Neural cell (in vitro differentiated cells): Measurements from ENCODE around the gene PMEPA1. TPM values are rescaled to one million over a fixed set of nuclear protein-coding genes. Genes with fewer than 3 reads are reported as not detected.

Experiments
- H2AFZ ChIP-seq: fragments of 200-600, 300-800 bp; sonication (generic), shearing (Covaris generic); 2 replicates; pipeline ENCODE4 v1.6.0; 2014; ENCODE audit warnings: low read depth, mild to moderate bottlenecking, antibody characterized with exemption, low read length, moderate library complexity
- H3F3A ChIP-seq: fragments of 200-600 bp; shearing (Covaris generic); 2 replicates; pipeline ENCODE4 v1.6.1; 2016; ENCODE audit warnings: mild to moderate bottlenecking, moderate library complexity, mixed read lengths, antibody characterized with exemption, low read length; ENCODE audit not compliant: insufficient read depth, poor library complexity, severe bottlenecking
- H3K27ac ChIP-seq: fragments of 200-600, 300-800 bp; sonication (generic), shearing (Covaris generic); 2 replicates; pipeline ENCODE4 v1.5.1; 2014; ENCODE audit warnings: mild to moderate bottlenecking, low read length, moderate library complexity
- H3K27me3 ChIP-seq: fragments of 300-800, 200-600 bp; sonication (generic), shearing (Covaris generic); 2 replicates; pipeline ENCODE4 v1.6.0; 2014; ENCODE audit warnings: mild to moderate bottlenecking, low read depth, low read length, moderate library complexity; ENCODE audit not compliant: insufficient read depth
- H3K36me3 ChIP-seq: fragments of 300-800, 200-600 bp; sonication (generic), shearing (Covaris generic); 2 replicates; pipeline ENCODE4 v1.5.1; 2014; ENCODE audit warnings: mild to moderate bottlenecking, antibody characterized with exemption, low read length, moderate library complexity; ENCODE audit not compliant: insufficient read depth
- H3K4me2 ChIP-seq: fragments of 300-800, 200-600 bp; sonication (generic), shearing (Covaris generic); 2 replicates; pipeline ENCODE4 v1.6.0; 2014; ENCODE audit warnings: mild to moderate bottlenecking, low read length
- H3K4me3 ChIP-seq: fragments of 300-800, 200-600 bp; sonication (generic), shearing (Covaris generic); 2 replicates; pipeline ENCODE4 v1.5.1; 2014; ENCODE audit warnings: mild to moderate bottlenecking, low read length, moderate library complexity
- H3K79me2 ChIP-seq: fragments of 200-600 bp; shearing (Covaris generic); replicated peaks from 2 replicates; pipeline ENCODE4 v1.6.0; 2014; ENCODE audit warnings: mild to moderate bottlenecking, low read length, moderate library complexity; ENCODE audit not compliant: insufficient read depth
- H3K9ac ChIP-seq: fragments of 300-800, 200-600 bp; sonication (generic), shearing (Covaris generic); 2 replicates; pipeline ENCODE4 v1.6.1; 2016; ENCODE audit warnings: mild to moderate bottlenecking, low read length, mixed read lengths
- H3K9me2 ChIP-seq: fragments of 200-600 bp; shearing (Covaris generic); 2 replicates; pipeline ENCODE4 v1.6.1; 2016; ENCODE audit warnings: mild to moderate bottlenecking, low read length, mixed read lengths; ENCODE audit not compliant: insufficient read depth
- H3K9me3 ChIP-seq: fragments of 200-600, 300-800 bp; sonication (generic), shearing (Covaris generic); 2 replicates; pipeline ENCODE4 v1.6.1; 2016; ENCODE audit warnings: mild to moderate bottlenecking, mixed run types, low read length, moderate library complexity, mixed read lengths
- H4K20me1 ChIP-seq: fragments of 200-600 bp; shearing (Covaris generic); 2 replicates; pipeline ENCODE4 v1.6.1; 2016; ENCODE audit warnings: mild to moderate bottlenecking, mixed run types; ENCODE audit not compliant: insufficient read depth
- CTCF ChIP-seq: fragments of 450-650 bp; IDR thresholded peaks from 2 replicates; pipeline ENCODE4 v1.5.1; 2014; ENCODE audit warnings: antibody characterized with exemption, mild to moderate bottlenecking, moderate library complexity; ENCODE audit not compliant: poor library complexity, severe bottlenecking
- EP300 ChIP-seq: fragments of 450-650 bp; conservative IDR thresholded peaks from 2 replicates; pipeline ENCODE4 v1.6.1; 2014; ENCODE audit warnings: antibody characterized with exemption, mild to moderate bottlenecking, moderate library complexity; ENCODE audit not compliant: poor library complexity, severe bottlenecking
- EZH2 ChIP-seq: fragments of 200-600, 300-800 bp; shearing (Covaris generic), sonication (generic); IDR thresholded peaks from 2 replicates; pipeline ENCODE4 v1.6.1; 2014; ENCODE audit warnings: antibody characterized with exemption, low read length, borderline replicate concordance, mild to moderate bottlenecking; ENCODE audit not compliant: insufficient read depth, poor library complexity, severe bottlenecking
- MXI1 ChIP-seq: fragments of 450-650 bp; conservative IDR thresholded peaks from 2 replicates; pipeline ENCODE4 v1.6.1; 2014; ENCODE audit warnings: antibody characterized with exemption, mild to moderate bottlenecking; ENCODE audit not compliant: poor library complexity, severe bottlenecking
- POLR2AphosphoS5 ChIP-seq: IDR thresholded peaks from 2 replicates; pipeline ENCODE4 v1.6.1; 2012
- RAD21 ChIP-seq: fragments of 450-650 bp; conservative IDR thresholded peaks from 2 replicates; pipeline ENCODE4 v1.6.1; 2014; ENCODE audit warnings: antibody characterized with exemption, mild to moderate bottlenecking, moderate library complexity
- SMC3 ChIP-seq: fragments of 450-650 bp; conservative IDR thresholded peaks from 2 replicates; pipeline ENCODE4 v1.6.1; 2014; ENCODE audit warnings: antibody characterized with exemption, mild to moderate bottlenecking, moderate library complexity; ENCODE audit not compliant: poor library complexity
- TAF1 ChIP-seq: IDR thresholded peaks from 2 replicates; pipeline ENCODE4 v1.6.1; 2012; ENCODE audit warnings: low read depth
- polyA plus RNA-seq: library from polyadenylated mRNA; depleted of rRNA; stranded (reverse); fragments of >200 nt; gene quantifications from 2 replicates; pipeline ENCODE4 v1.2.3, GENCODE V29; 2014
- TF ChIP-seq, protein P1 (sequence below): IDR thresholded peaks from 2 replicates; pipeline ENCODE4 v1.6.1; 2012; ENCODE audit warnings: borderline replicate concordance

PMEPA1 gene
- polyA plus RNA-seq, 1 donor from 2014 or later = 5.0 TPM

DNA sequence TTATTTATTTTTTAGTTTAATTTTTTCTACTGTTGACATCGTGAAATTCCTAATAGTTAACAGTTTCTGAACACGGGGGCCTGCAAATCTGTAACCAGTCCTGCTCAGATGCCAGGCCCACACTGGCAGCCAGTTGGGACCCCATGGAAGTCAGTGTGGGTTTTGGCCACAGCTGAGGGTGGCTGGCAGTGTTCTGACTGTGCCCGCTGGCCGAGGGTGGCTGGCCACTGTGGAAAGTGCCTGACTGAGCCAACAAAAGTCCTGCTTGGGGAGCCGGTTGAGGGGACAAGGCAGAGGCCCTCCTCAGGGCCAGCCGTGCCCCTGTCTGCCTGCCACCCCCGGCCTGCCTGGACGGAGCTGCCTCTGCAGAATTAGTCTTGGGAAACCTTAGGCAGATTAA lies 4.1 kb upstream of the PMEPA1 start:
- no peaks in the 10 kb centered on the region for H3F3A ChIP-seq
- no peaks in the 10 kb centered on the region for H4K20me1 ChIP-seq
- H3K79me2 ChIP-seq = peaks cover 10% of the 10 kb centered on the region
- TF ChIP-seq SMC3 = no peak
- TF ChIP-seq POLR2AphosphoS5 = no peak
- no peak for TF ChIP-seq CTCF
- TF ChIP-seq, protein P1, sequence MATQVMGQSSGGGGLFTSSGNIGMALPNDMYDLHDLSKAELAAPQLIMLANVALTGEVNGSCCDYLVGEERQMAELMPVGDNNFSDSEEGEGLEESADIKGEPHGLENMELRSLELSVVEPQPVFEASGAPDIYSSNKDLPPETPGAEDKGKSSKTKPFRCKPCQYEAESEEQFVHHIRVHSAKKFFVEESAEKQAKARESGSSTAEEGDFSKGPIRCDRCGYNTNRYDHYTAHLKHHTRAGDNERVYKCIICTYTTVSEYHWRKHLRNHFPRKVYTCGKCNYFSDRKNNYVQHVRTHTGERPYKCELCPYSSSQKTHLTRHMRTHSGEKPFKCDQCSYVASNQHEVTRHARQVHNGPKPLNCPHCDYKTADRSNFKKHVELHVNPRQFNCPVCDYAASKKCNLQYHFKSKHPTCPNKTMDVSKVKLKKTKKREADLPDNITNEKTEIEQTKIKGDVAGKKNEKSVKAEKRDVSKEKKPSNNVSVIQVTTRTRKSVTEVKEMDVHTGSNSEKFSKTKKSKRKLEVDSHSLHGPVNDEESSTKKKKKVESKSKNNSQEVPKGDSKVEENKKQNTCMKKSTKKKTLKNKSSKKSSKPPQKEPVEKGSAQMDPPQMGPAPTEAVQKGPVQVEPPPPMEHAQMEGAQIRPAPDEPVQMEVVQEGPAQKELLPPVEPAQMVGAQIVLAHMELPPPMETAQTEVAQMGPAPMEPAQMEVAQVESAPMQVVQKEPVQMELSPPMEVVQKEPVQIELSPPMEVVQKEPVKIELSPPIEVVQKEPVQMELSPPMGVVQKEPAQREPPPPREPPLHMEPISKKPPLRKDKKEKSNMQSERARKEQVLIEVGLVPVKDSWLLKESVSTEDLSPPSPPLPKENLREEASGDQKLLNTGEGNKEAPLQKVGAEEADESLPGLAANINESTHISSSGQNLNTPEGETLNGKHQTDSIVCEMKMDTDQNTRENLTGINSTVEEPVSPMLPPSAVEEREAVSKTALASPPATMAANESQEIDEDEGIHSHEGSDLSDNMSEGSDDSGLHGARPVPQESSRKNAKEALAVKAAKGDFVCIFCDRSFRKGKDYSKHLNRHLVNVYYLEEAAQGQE = no peak
- TF ChIP-seq RAD21 = no peak
- TF ChIP-seq EZH2 = no peak
- TF ChIP-seq EP300 = no peak
- no peak for TF ChIP-seq MXI1
- TF ChIP-seq TAF1 = no peak
- no peaks in the 10 kb centered on the region for H3K9me3 ChIP-seq
- H3K4me2 ChIP-seq = no peak overlapping the region
- H3K9ac ChIP-seq = no peak overlapping the region
- H3K27ac ChIP-seq = no peak overlapping the region
- H3K4me3 ChIP-seq = no peak overlapping the region
- H2AFZ ChIP-seq = no peak overlapping the region
- H3K27me3 ChIP-seq = no peaks in the 10 kb centered on the region
- no peaks in the 10 kb centered on the region for H3K9me2 ChIP-seq
- no peaks in the 10 kb centered on the region for H3K36me3 ChIP-seq

DNA sequence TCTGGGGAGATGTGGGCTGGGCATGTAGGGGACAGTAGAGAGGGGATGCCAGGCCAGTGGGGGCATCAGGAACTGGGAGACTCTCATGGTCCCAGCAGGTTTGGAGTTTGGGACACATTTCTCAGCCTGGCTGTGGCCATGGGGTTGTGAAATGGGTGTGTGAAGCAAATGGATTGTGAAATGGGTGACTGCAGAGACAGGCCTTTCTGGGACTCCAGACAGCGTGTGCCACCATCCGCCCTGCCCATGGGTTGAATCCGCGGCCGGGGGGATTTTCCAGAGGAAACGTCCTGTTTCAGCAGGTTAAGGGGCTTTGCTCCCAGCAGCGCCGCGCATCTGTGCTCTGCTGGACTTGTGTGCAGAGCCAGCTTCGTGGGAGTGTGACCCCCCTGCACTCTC lies 3.7 kb upstream of the PMEPA1 start:
- no peaks in the 10 kb centered on the region for H3F3A ChIP-seq
- H3K9ac ChIP-seq = no peak overlapping the region
- H3K36me3 ChIP-seq = no peaks in the 10 kb centered on the region
- no peaks in the 10 kb centered on the region for H4K20me1 ChIP-seq
- no peak overlapping the region for H3K4me2 ChIP-seq
- H2AFZ ChIP-seq = no peak overlapping the region
- peaks cover 12% of the 10 kb centered on the region for H3K79me2 ChIP-seq
- H3K27me3 ChIP-seq = no peaks in the 10 kb centered on the region
- no peak overlapping the region for H3K27ac ChIP-seq
- TF ChIP-seq EP300 (no peak), SMC3 (no peak), EZH2 (no peak), CTCF (no peak), MXI1 (no peak), POLR2AphosphoS5 (no peak), RAD21 (no peak), TAF1 (no peak)
- TF ChIP-seq, protein P1 = no peak
- no peak overlapping the region for H3K4me3 ChIP-seq
- no peaks in the 10 kb centered on the region for H3K9me3 ChIP-seq
- no peaks in the 10 kb centered on the region for H3K9me2 ChIP-seq
